Activated CD8-positive, alpha-beta T cell treated with anti-CD3 and anti-CD28 coated beads, Interleukin-2, amount 10 ng/mL, durations not matched to agents 7 days and 5 days (primary cell): ENCODE results near the gene CELSR3. TPM values are rescaled to one million over a fixed set of nuclear protein-coding genes. Genes with fewer than 3 reads are reported as not detected.

Experiments used
- ATAC-seq: fragments of 150-1000 bp; cut with Tn5 transposase; one replicate; pipeline ENCODE4 v1.10.0; 2021; ENCODE audit warnings: moderate library complexity
- CTCF ChIA-PET: fragments of 350-600 bp; sonication (Branson Sonifier 250); formaldehyde crosslinking; loops from one replicate; lab custom pipeline; 2021; ENCODE audit warnings: antibody characterized with exemption; lab: Charles Lee
- POLR2A ChIA-PET: fragments of 350-600 bp; sonication (Branson Sonifier 250); formaldehyde crosslinking; loops from one replicate; lab custom pipeline; 2021; ENCODE audit warnings: antibody characterized with exemption; lab: Charles Lee
- DNase-seq: peaks from one replicate; pipeline ENCODE4 v3.0.0-alpha.2; 2020
- H3K27ac Mint-ChIP-seq: one replicate; pipeline ENCODE4 v1.8.0; 2021; ENCODE audit warnings: mild to moderate bottlenecking, mixed read lengths
- H3K27me3 Mint-ChIP-seq: one replicate; pipeline ENCODE4 v1.8.0; 2021; ENCODE audit warnings: low read depth, mixed read lengths
- H3K36me3 Mint-ChIP-seq: one replicate; pipeline ENCODE4 v1.8.0; 2021; ENCODE audit warnings: low read depth, mixed read lengths
- H3K4me1 Mint-ChIP-seq: one replicate; pipeline ENCODE4 v1.8.0; 2021; ENCODE audit warnings: low read depth, mixed read lengths
- H3K4me3 Mint-ChIP-seq: one replicate; pipeline ENCODE4 v1.8.0; 2021; ENCODE audit warnings: mild to moderate bottlenecking, mixed read lengths
- H3K9me3 Mint-ChIP-seq: one replicate; pipeline ENCODE4 v1.8.0; 2022; ENCODE audit warnings: mixed read lengths; ENCODE audit not compliant: insufficient read depth
- total RNA-seq, 2 experiments: library from RNA; stranded (reverse); gene quantifications; one replicate each; pipeline ENCODE4 v1.2.3, GENCODE V29; 2021

Gene CELSR3
- total RNA-seq, 2 experiments from 2014 or later = 19.5 to 20.2 TPM

- POLR2A ChIA-PET = no interaction called here
- peak overlapping the region; percentile 10 for H3K27ac Mint-ChIP-seq
- DNase-seq = no peak
Measured at GRCh38 chr3:48678566-48679380, 16.1 kb upstream of the CELSR3 start.

GRCh38 chr3:48678056-48678455 lies 15.4 kb upstream of the CELSR3 start:
- ATAC-seq = no peak

More at GRCh38 chr3:48678566-48679380, 16.1 kb upstream of the CELSR3 start:
- no peak overlapping the region for H3K4me3 Mint-ChIP-seq
- ATAC-seq = no peak
- peaks cover 58% of the 10 kb centered on the region for H3K36me3 Mint-ChIP-seq
- no peaks in the 10 kb centered on the region for H3K27me3 Mint-ChIP-seq
- no peaks in the 10 kb centered on the region for H3K9me3 Mint-ChIP-seq
- CTCF ChIA-PET = no interaction called here
- H3K4me1 Mint-ChIP-seq = peaks cover 27% of the 10 kb centered on the region

GRCh38 chr3:48674505-48674904 lies 11.8 kb upstream of the CELSR3 start:
- no peaks in the 10 kb centered on the region for H3K9me3 Mint-ChIP-seq
- DNase-seq (no peak), ATAC-seq (no peak)
- CTCF ChIA-PET = no interaction called here
- H3K27me3 Mint-ChIP-seq = no peaks in the 10 kb centered on the region
- peaks cover 4% of the 10 kb centered on the region for H3K4me1 Mint-ChIP-seq
- POLR2A ChIA-PET = interaction anchor here (1.4 kb wide), 1 partner anchor 10 kb away, joined by 4 read pairs; no protein-coding TSS in a partner anchor
- no peak overlapping the region for H3K27ac Mint-ChIP-seq
- H3K36me3 Mint-ChIP-seq = peaks cover 46% of the 10 kb centered on the region
- no peak overlapping the region for H3K4me3 Mint-ChIP-seq

More at GRCh38 chr3:48678056-48678455, 15.4 kb upstream of the CELSR3 start:
- H3K4me3 Mint-ChIP-seq = no peak overlapping the region
- peaks cover 22% of the 10 kb centered on the region for H3K4me1 Mint-ChIP-seq
- H3K27ac Mint-ChIP-seq = no peak overlapping the region
- H3K9me3 Mint-ChIP-seq = no peaks in the 10 kb centered on the region
- ChIA-PET CTCF (no interaction called here), POLR2A (no interaction called here)
- no peak for DNase-seq
- peaks cover 55% of the 10 kb centered on the region for H3K36me3 Mint-ChIP-seq
- H3K27me3 Mint-ChIP-seq = no peaks in the 10 kb centered on the region

GRCh38 chr3:48672522-48672921 lies 9.8 kb upstream of the CELSR3 start:
- H3K9me3 Mint-ChIP-seq = no peaks in the 10 kb centered on the region
- no peaks in the 10 kb centered on the region for H3K27me3 Mint-ChIP-seq
- ATAC-seq = no peak
- H3K4me1 Mint-ChIP-seq = no peaks in the 10 kb centered on the region
- POLR2A ChIA-PET = no interaction called here
- no peak for DNase-seq
- H3K4me3 Mint-ChIP-seq = no peak overlapping the region
- CTCF ChIA-PET = interaction anchor here (1.1 kb wide), 1 partner anchor 272 kb away, joined by 3 read pairs; no protein-coding TSS in a partner anchor
- peaks cover 35% of the 10 kb centered on the region for H3K36me3 Mint-ChIP-seq
- peak overlapping the region; percentile 53 for H3K27ac Mint-ChIP-seq

GRCh38 chr3:48664929-48665328 lies 2.2 kb upstream of the CELSR3 start:
- DNase-seq (no peak), ATAC-seq (no peak)
- Mint-ChIP-seq H3K4me1 (peaks cover 30% of the 10 kb centered on the region), H3K27me3 (peaks cover 9% of the 10 kb centered on the region), H3K27ac (no peak overlapping the region), H3K36me3 (peaks cover 12% of the 10 kb centered on the region), H3K9me3 (no peaks in the 10 kb centered on the region), H3K4me3 (no peak overlapping the region)
- ChIA-PET POLR2A (interaction anchor here (1.1 to 1.2 kb wide), 2 partner anchors 10 to 52 kb away, joined by 3 to 4 read pairs; partner anchors contain the start of gene IP6K2), CTCF (interaction anchor here (1.1 to 1.4 kb wide), 2 partner anchors 254 to 429 kb away, joined by 3 read pairs; partner anchors contain the start of genes ARIH2 and QRICH1)

GRCh38 chr3:48664313-48664644 lies 1.6 kb upstream of the CELSR3 start:
- CTCF ChIA-PET = interaction anchor here (1.0 to 2.0 kb wide), 9 partner anchors 11 to 430 kb away, joined by 3 to 7 read pairs (median 3); partner anchors contain the start of genes ARIH2, NCKIPSD and QRICH1
- no peak for ATAC-seq
- peak overlapping the region; percentile 84 for H3K4me3 Mint-ChIP-seq
- POLR2A ChIA-PET = interaction anchor here (1.1 to 1.3 kb wide), 4 partner anchors 10 to 224 kb away, joined by 3 to 4 read pairs (median 4); partner anchors contain the start of genes CCDC51, IP6K2, SLC26A6 and TMA7
- no peak overlapping the region for H3K27ac Mint-ChIP-seq
- H3K9me3 Mint-ChIP-seq = no peaks in the 10 kb centered on the region
- H3K4me1 Mint-ChIP-seq = peaks cover 30% of the 10 kb centered on the region
- peaks cover 9% of the 10 kb centered on the region for H3K27me3 Mint-ChIP-seq
- DNase-seq = no peak
- peaks cover 10% of the 10 kb centered on the region for H3K36me3 Mint-ChIP-seq

GRCh38 chr3:48663489-48664312 lies 1.0 kb upstream of the CELSR3 start:
- H3K36me3 Mint-ChIP-seq = peaks cover 10% of the 10 kb centered on the region
- peaks cover 9% of the 10 kb centered on the region for H3K27me3 Mint-ChIP-seq
- peak overlapping the region; percentile 86 for H3K27ac Mint-ChIP-seq
- no peaks in the 10 kb centered on the region for H3K9me3 Mint-ChIP-seq
- POLR2A ChIA-PET = interaction anchor here (0.9 to 2.1 kb wide), 6 partner anchors 11 to 223 kb away, joined by 3 to 8 read pairs (median 4); partner anchors contain the start of genes CCDC51, IP6K2, SLC26A6 and TMA7
- ATAC-seq (peak; percentile 92), DNase-seq (peak; percentile 96)
- CTCF ChIA-PET = interaction anchor here (1.0 to 2.0 kb wide), 12 partner anchors 12 to 430 kb away, joined by 3 to 7 read pairs (median 4); partner anchors contain the start of genes ARIH2, NCKIPSD, PFKFB4 and QRICH1
- H3K4me3 Mint-ChIP-seq = peak overlapping the region; percentile 84
- H3K4me1 Mint-ChIP-seq = peaks cover 30% of the 10 kb centered on the region

- ChIA-PET POLR2A (interaction anchor here (0.6 to 2.1 kb wide), 3 partner anchors 55 to 749 kb away, joined by 3 to 8 read pairs (median 3); partner anchors contain the start of gene IP6K2), CTCF (interaction anchor here (1.1 to 2.0 kb wide), 5 partner anchors 22 to 226 kb away, joined by 5 to 7 read pairs (median 6); partner anchors contain the start of genes NCKIPSD, PFKFB4 and SLC26A6)
- Mint-ChIP-seq H3K36me3 (peaks cover 10% of the 10 kb centered on the region), H3K27me3 (peaks cover 9% of the 10 kb centered on the region), H3K9me3 (no peaks in the 10 kb centered on the region), H3K4me1 (peaks cover 37% of the 10 kb centered on the region), H3K27ac (no peak overlapping the region), H3K4me3 (peak overlapping the region; percentile 52)
- ATAC-seq = no peak
- DNase-seq = no peak
Measured at GRCh38 chr3:48662145-48662752, 437 bp downstream of the CELSR3 start.

- CTCF ChIA-PET = interaction anchor here (1.4 to 1.8 kb wide), 3 partner anchors 24 to 26 kb away, joined by 5 to 7 read pairs (median 5); partner anchors contain the start of genes NCKIPSD and SLC26A6
- Mint-ChIP-seq H3K27me3 (peaks cover 9% of the 10 kb centered on the region), H3K4me1 (peaks cover 43% of the 10 kb centered on the region), H3K36me3 (peaks cover 10% of the 10 kb centered on the region), H3K4me3 (peak overlapping the region; percentile 52), H3K27ac (no peak overlapping the region), H3K9me3 (no peaks in the 10 kb centered on the region)
- ATAC-seq = peak; percentile 26
- peak; percentile 84 for DNase-seq
- POLR2A ChIA-PET = interaction anchor here (0.6 to 2.1 kb wide), 3 partner anchors 10 to 93 kb away, joined by 3 to 8 read pairs (median 3); partner anchors contain the start of gene IP6K2
Measured at GRCh38 chr3:48661501-48662144, 1.1 kb downstream of the CELSR3 start.

GRCh38 chr3:48660800-48661400 lies 1.8 kb downstream of the CELSR3 start:
- POLR2A ChIA-PET = no interaction called here
- Mint-ChIP-seq H3K36me3 (peaks cover 5% of the 10 kb centered on the region), H3K27ac (no peak overlapping the region), H3K27me3 (peaks cover 9% of the 10 kb centered on the region), H3K9me3 (no peaks in the 10 kb centered on the region), H3K4me3 (peak overlapping the region; percentile 52), H3K4me1 (peaks cover 45% of the 10 kb centered on the region)
- ATAC-seq (no peak), DNase-seq (no peak)
- CTCF ChIA-PET = interaction anchor here (1.4 kb wide), 1 partner anchor 25 kb away, joined by 5 read pairs; the partner anchor contains the start of gene NCKIPSD
